HepG2 (cell line): Measurements from ENCODE around the gene TK1. TPM values are rescaled to one million over a fixed set of nuclear protein-coding genes. Genes with fewer than 3 reads are reported as not detected.

Source experiments
- ARID5B ChIP-seq: IDR thresholded peaks from 2 replicates; pipeline ENCODE4 v1.4.0; 2020; ENCODE audit warnings: mild to moderate bottlenecking, missing genetic modification reagents
- DNMT1 ChIP-seq: sonication (generic); formaldehyde crosslinking; IDR thresholded peaks from 2 replicates; pipeline ENCODE4 v1.5.1; 2020; ENCODE audit warnings: mild to moderate bottlenecking, missing genetic modification reagents
- GFI1 ChIP-seq: sonication (generic); formaldehyde crosslinking; IDR thresholded peaks from 2 replicates; pipeline ENCODE4 v1.5.0; 2020; ENCODE audit warnings: missing genetic modification reagents, mild to moderate bottlenecking, borderline replicate concordance
- HNRNPK ChIP-seq: fragments of 200-400 bp; formaldehyde crosslinking; IDR thresholded peaks from 2 replicates; pipeline ENCODE4 v1.6.1; 2018; ENCODE audit warnings: low read length, low read depth, moderate library complexity, mild to moderate bottlenecking; ENCODE audit not compliant: poor library complexity, severe bottlenecking
- KLF15 ChIP-seq: sonication (generic); formaldehyde crosslinking; IDR thresholded peaks from 2 replicates; pipeline ENCODE4 v1.8.1; 2023; ENCODE audit warnings: borderline replicate concordance, mild to moderate bottlenecking, inconsistent platforms, missing genetic modification reagents, mixed read lengths
- MTF1 ChIP-seq: sonication (generic); formaldehyde crosslinking; IDR thresholded peaks from 2 replicates; pipeline ENCODE4 v1.5.0; 2020; ENCODE audit warnings: missing genetic modification reagents
- NRL ChIP-seq: sonication (generic); formaldehyde crosslinking; IDR thresholded peaks from 2 replicates; pipeline ENCODE4 v1.5.0; 2020; ENCODE audit warnings: missing genetic modification reagents, mild to moderate bottlenecking, moderate library complexity, borderline replicate concordance
- POGZ ChIP-seq: sonication (generic); formaldehyde crosslinking; IDR thresholded peaks from 2 replicates; pipeline ENCODE4 v1.4.0; 2020; ENCODE audit warnings: mild to moderate bottlenecking, missing genetic modification reagents
- SAFB2 ChIP-seq: sonication (generic); formaldehyde crosslinking; IDR thresholded peaks from 2 replicates; pipeline ENCODE4 v1.5.1; 2020; ENCODE audit warnings: missing genetic modification reagents, low read depth, mild to moderate bottlenecking, borderline replicate concordance
- SAP130 ChIP-seq: IDR thresholded peaks from 2 replicates; pipeline ENCODE4 v1.6.1; 2016; ENCODE audit warnings: low read depth
- SRSF4 ChIP-seq: fragments of 200-400 bp; formaldehyde crosslinking; IDR thresholded peaks from one replicate; pipeline ENCODE4 v1.6.1; 2018; ENCODE audit warnings: mild to moderate bottlenecking, low read depth, low read length, moderate library complexity; ENCODE audit not compliant: poor library complexity, severe bottlenecking
- ZBTB42 ChIP-seq: sonication (generic); formaldehyde crosslinking; IDR thresholded peaks from 2 replicates; pipeline ENCODE4 v1.5.0; 2020; ENCODE audit warnings: mild to moderate bottlenecking, missing genetic modification reagents
- ZFP90 ChIP-seq: sonication (generic); formaldehyde crosslinking; IDR thresholded peaks from 2 replicates; pipeline ENCODE4 v1.8.0; 2022; ENCODE audit warnings: missing genetic modification reagents, mild to moderate bottlenecking, inconsistent platforms, borderline replicate concordance
- ZNF331 ChIP-seq: sonication (generic); formaldehyde crosslinking; IDR thresholded peaks from 2 replicates; pipeline ENCODE4 v1.4.0; 2020; ENCODE audit warnings: missing genetic modification reagents
- ZNF382 ChIP-seq: sonication (generic); formaldehyde crosslinking; IDR thresholded peaks from 2 replicates; pipeline ENCODE4 v1.5.0; 2020; ENCODE audit warnings: missing genetic modification reagents, mild to moderate bottlenecking, borderline replicate concordance
- ZNF441 ChIP-seq: sonication (generic); formaldehyde crosslinking; IDR thresholded peaks from 2 replicates; pipeline ENCODE4 v1.7.0; 2021; ENCODE audit warnings: missing genetic modification reagents, borderline replicate concordance
- ZNF513 ChIP-seq: sonication (generic); formaldehyde crosslinking; conservative IDR thresholded peaks from 2 replicates; pipeline ENCODE4 v1.5.0; 2020; ENCODE audit warnings: missing genetic modification reagents
- ZNF589 ChIP-seq: sonication (generic); formaldehyde crosslinking; conservative IDR thresholded peaks from 2 replicates; pipeline ENCODE4 v1.8.0; 2022; ENCODE audit warnings: mild to moderate bottlenecking, moderate library complexity, missing genetic modification reagents
- polyA plus RNA-seq, 8 experiments: library from polyadenylated mRNA; depleted of rRNA in 3 of 8; stranded (reverse) in 7 of 8; unstranded in 1 of 8; fragments of >200 nt; fragmentation: Illumina TruSeq in 4 of 8; extraction: Trizol in 4 of 8; gene quantifications; 2 replicates each; pipeline versions ENCODE4 v1.2.1 to v1.2.3, GENCODE V29; 2011 to 2016; ENCODE audit warnings: low read depth in 4 of 8, missing spikeins in 1 of 8, mixed read lengths in 1 of 8; ENCODE audit not compliant: insufficient read depth in 1 of 8
- total RNA-seq, 5 experiments: library from RNA; depleted of rRNA; stranded (reverse); fragments of >200 nt; fragmentation: Illumina TruSeq; extraction: Trizol; gene quantifications; 2 replicates each; pipeline ENCODE4 v1.2.3, GENCODE V29; 2016; ENCODE audit warnings: low read depth in 1 of 5
- TF ChIP-seq, protein P1 (sequence below): sonication (generic); formaldehyde crosslinking; IDR thresholded peaks from 2 replicates; pipeline ENCODE4 v1.5.0; 2020; ENCODE audit warnings: missing genetic modification reagents
- TF ChIP-seq, protein P2 (sequence below): IDR thresholded peaks from 2 replicates; pipeline ENCODE4 v1.6.1; 2016; ENCODE audit warnings: missing compliant biosample characterization, missing genetic modification reagents, borderline replicate concordance

The TK1 gene
- total and polyA plus RNA-seq, 2 of the 13 experiments (the other 11 are each of a cell fraction or from before 2014, with no cell fraction given), result 45.0 to 96.0 TPM

DNA sequence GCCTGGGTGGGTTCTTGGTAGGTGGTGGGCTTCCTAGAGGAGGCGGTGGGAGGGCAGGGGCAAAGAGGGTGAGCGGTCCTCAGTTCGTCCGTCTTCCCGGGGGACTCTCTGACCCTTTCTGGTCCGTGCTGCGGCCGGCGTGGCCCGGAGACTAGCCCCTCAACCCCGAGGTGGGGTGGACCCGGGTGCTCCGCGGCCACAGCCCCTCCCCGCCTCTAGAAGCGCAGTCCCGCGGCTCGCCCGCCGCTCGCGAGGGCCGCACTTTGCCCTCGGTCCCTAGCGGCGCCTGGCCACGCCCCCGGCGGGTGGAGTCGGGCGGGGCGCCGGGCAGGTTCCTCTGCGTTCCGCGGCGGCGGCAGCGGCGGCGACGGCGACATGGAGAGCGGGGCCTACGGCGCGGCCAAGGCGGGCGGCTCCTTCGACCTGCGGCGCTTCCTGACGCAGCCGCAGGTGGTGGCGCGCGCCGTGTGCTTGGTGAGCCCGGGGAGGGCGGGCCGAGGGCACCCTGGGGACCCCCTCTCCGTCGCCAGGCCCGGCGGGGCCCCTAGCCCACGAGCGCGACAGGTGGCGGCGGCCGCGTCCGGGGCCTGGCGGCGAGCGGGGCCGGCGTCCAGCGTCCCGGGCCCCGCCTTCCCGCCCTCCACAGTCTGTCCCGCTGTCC lies 18.5 kb downstream of the TK1 start, which contains the start of gene SYNGR2 (continued):
- peak; percentile 72 for TF ChIP-seq DNMT1 (CRISPR knock-in tag)
- TF ChIP-seq MTF1 (CRISPR knock-in tag), result no peak
- peak; percentile 45; the same call in 1 of the 2 replicates for TF ChIP-seq ZNF331 (CRISPR knock-in tag)
- TF ChIP-seq SAP130 (CRISPR knock-in tag), result peak; percentile 87
- TF ChIP-seq SAFB2 (CRISPR knock-in tag), result peak; percentile 73
- 0 out of 2 replicates have a peak, but pooled peaks have one; percentile 49 for TF ChIP-seq ZNF513 (CRISPR knock-in tag)
- TF ChIP-seq ZNF589 (CRISPR knock-in tag), result no peak
- 0 out of 2 replicates have a peak, but pooled peaks have one; percentile 23 for TF ChIP-seq NRL (CRISPR knock-in tag)
- TF ChIP-seq HNRNPK, result peak; percentile 7
- TF ChIP-seq ZBTB42, result 0 out of 2 replicates have a peak, but pooled peaks have one; percentile 47
- TF ChIP-seq, protein P1, sequence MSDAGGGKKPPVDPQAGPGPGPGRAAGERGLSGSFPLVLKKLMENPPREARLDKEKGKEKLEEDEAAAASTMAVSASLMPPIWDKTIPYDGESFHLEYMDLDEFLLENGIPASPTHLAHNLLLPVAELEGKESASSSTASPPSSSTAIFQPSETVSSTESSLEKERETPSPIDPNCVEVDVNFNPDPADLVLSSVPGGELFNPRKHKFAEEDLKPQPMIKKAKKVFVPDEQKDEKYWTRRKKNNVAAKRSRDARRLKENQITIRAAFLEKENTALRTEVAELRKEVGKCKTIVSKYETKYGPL (CRISPR knock-in tag), result peak; percentile 68; the same call in 1 of the 2 replicates
- TF ChIP-seq ARID5B (CRISPR knock-in tag), result peak; percentile 51; the same call in 1 of the 2 replicates
- TF ChIP-seq KLF15, result peak; percentile 62; the same call in 1 of the 2 replicates
- peak; percentile 93 for TF ChIP-seq ZNF441 (CRISPR knock-in tag)
- TF ChIP-seq, protein P2, sequence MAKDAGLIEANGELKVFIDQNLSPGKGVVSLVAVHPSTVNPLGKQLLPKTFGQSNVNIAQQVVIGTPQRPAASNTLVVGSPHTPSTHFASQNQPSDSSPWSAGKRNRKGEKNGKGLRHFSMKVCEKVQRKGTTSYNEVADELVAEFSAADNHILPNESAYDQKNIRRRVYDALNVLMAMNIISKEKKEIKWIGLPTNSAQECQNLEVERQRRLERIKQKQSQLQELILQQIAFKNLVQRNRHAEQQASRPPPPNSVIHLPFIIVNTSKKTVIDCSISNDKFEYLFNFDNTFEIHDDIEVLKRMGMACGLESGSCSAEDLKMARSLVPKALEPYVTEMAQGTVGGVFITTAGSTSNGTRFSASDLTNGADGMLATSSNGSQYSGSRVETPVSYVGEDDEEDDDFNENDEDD (CRISPR knock-in tag), result peak; percentile 58; the same call in 1 of the 2 replicates
- TF ChIP-seq ZFP90 (CRISPR knock-in tag), result peak; percentile 68; the same call in 1 of the 2 replicates
- TF ChIP-seq GFI1 (CRISPR knock-in tag), result peak; percentile 64; the same call in 1 of the 2 replicates
- TF ChIP-seq SRSF4, result no peak
- TF ChIP-seq ZNF382 (CRISPR knock-in tag), result no peak
- TF ChIP-seq POGZ (CRISPR knock-in tag), result peak; percentile 54
